GM12878 (cell line): Measurements from ENCODE around the gene SMTNL1. TPM values are rescaled to one million over a fixed set of nuclear protein-coding genes. Genes with fewer than 3 reads are reported as not detected.

Source experiments
- ATAC-seq: fragments of 200-7000 bp; cut with Tn5 transposase; 3 replicates; pipeline ENCODE4 v1.9.1; 2020; ENCODE audit warnings: mild to moderate bottlenecking, moderate library complexity
- BruUV-seq: library from RNA; stranded (reverse); fragments of 400-500 nt; replicated peaks from 2 replicates; lab custom pipeline; 2021; lab: Mats Ljungman, UMichigan
- CTCF ChIA-PET: fragments of 300-600 bp; sonication (Branson Sonifier 250); formaldehyde crosslinking; extraction: SDS; loops from one replicate; lab custom pipeline; 2021; ENCODE audit warnings: inconsistent platforms; lab: Yijun Ruan, JAX
- POLR2A ChIA-PET: fragments of 350-600 bp; formaldehyde crosslinking; extraction: SDS; loops from one replicate; lab custom pipeline; 2021; ENCODE audit warnings: inconsistent platforms; lab: Charles Lee
- RAD21 ChIA-PET: fragments of 300-600 bp; sonication (Branson Sonifier 250); formaldehyde crosslinking; loops from one replicate; lab custom pipeline; 2023; ENCODE audit warnings: antibody characterized with exemption; ENCODE audit not compliant: unreplicated experiment; lab: Charles Lee
- SMC1A ChIA-PET: fragments of 300-600 bp; sonication (Branson Sonifier 250); formaldehyde crosslinking; loops from one replicate; lab custom pipeline; 2023; ENCODE audit not compliant: unreplicated experiment, uncharacterized antibody; lab: Charles Lee
- DNase-seq: peaks from one replicate; pipeline ENCODE4 v3.0.0-alpha.2; 2011; ENCODE audit warnings: low read depth, low spot score
- FAIRE-seq: peaks from 3 replicates; lab custom pipeline; 2011; peaks lifted over from hg19 to GRCh38; lab: Jason Lieb, UNC
- H2AFZ ChIP-seq: 2 replicates; pipeline ENCODE4 v1.6.0; 2011; ENCODE audit warnings: low read depth, low read length, control low read depth; ENCODE audit not compliant: control insufficient read depth
- H3K27ac ChIP-seq: 2 replicates; pipeline ENCODE4 v1.5.1; 2011; ENCODE audit warnings: control low read depth; ENCODE audit not compliant: control insufficient read depth, insufficient read depth
- H3K27me3 ChIP-seq, 2 experiments: replicated peaks in 1 of 2; 2 replicates each; pipeline versions ENCODE4 v1.6.0 to v1.6.1; 2011; ENCODE audit warnings: low read length in 1 of 2; ENCODE audit not compliant: control insufficient read depth in 2 of 2, insufficient read depth in 2 of 2
- H3K36me3 ChIP-seq, 2 experiments: 2 replicates each; pipeline ENCODE4 v1.5.1; 2011; ENCODE audit warnings: low read length in 1 of 2; ENCODE audit not compliant: control insufficient read depth in 2 of 2, insufficient read depth in 2 of 2
- H3K4me1 ChIP-seq: 2 replicates; pipeline ENCODE4 v1.6.1; 2011; ENCODE audit warnings: mild to moderate bottlenecking, low read length, moderate library complexity, mixed read lengths; ENCODE audit not compliant: control insufficient read depth, insufficient read depth
- H3K4me2 ChIP-seq: 2 replicates; pipeline ENCODE4 v1.6.0; 2011; ENCODE audit warnings: control low read depth; ENCODE audit not compliant: control insufficient read depth, insufficient read depth
- H3K4me3 ChIP-seq: fragments of 200-600 bp; sonication (generic); 2 replicates; pipeline ENCODE4 v1.5.1; 2016
- H3K79me2 ChIP-seq: 2 replicates; pipeline ENCODE4 v1.6.0; 2011; ENCODE audit warnings: low read length; ENCODE audit not compliant: control insufficient read depth, insufficient read depth
- H3K9ac ChIP-seq: 2 replicates; pipeline ENCODE4 v1.8.0; 2011; ENCODE audit warnings: low read length, control low read depth, mixed read lengths; ENCODE audit not compliant: control insufficient read depth, insufficient read depth
- H3K9me3 ChIP-seq: replicated peaks from 3 replicates; pipeline ENCODE4 v1.5.1; 2011; ENCODE audit warnings: mild to moderate bottlenecking, low read length; ENCODE audit not compliant: control insufficient read depth, insufficient read depth
- H4K20me1 ChIP-seq: 2 replicates; pipeline ENCODE4 v1.6.0; 2011; ENCODE audit not compliant: control insufficient read depth, insufficient read depth
- LARP7 ChIP-seq: fragments of 450-650 bp; IDR thresholded peaks from 2 replicates; pipeline ENCODE4 v1.6.1; 2017; ENCODE audit warnings: mild to moderate bottlenecking
- SMARCA5 ChIP-seq: fragments of 450-650 bp; IDR thresholded peaks from 2 replicates; pipeline ENCODE4 v1.6.1; 2017; ENCODE audit warnings: mild to moderate bottlenecking
- WGBS: methylation state at CpG from one replicate; pipeline ENCODE4 v1.1.6; 2016; ENCODE audit warnings: low lambda C conversion rate; ENCODE audit not compliant: insufficient replicate concordance, insufficient coverage; ENCODE audit errors: missing lambda C conversion rate; 5-methylcytosine and 5-hydroxymethylcytosine counted together
- in situ Hi-C: fragments of 300-500 bp; cut with MboI; formaldehyde crosslinking; loops from 9 replicates; pipeline ENCODE4 v1.14.3; 2018; ENCODE audit warnings: mixed read lengths
- intact Hi-C: fragments of 100-400 bp; cut with micrococcal nuclease; formaldehyde crosslinking; loops from one replicate; pipeline ENCODE4 v1.14.2; 2022; ENCODE audit not compliant: unreplicated experiment
- polyA plus RNA-seq, 11 experiments: library from polyadenylated mRNA; depleted of rRNA in 4 of 11; unstranded in 6 of 11; stranded (reverse) in 5 of 11; fragments of >200 nt; fragmentation: Nextera tagmentation in 4 of 11; fragmentation: Illumina TruSeq in 1 of 11; extraction: Ambion mirVana in 4 of 11; extraction: Trizol in 1 of 11; gene quantifications; 1 replicate in 1 of 11; 2 replicates in 10 of 11; pipeline versions ENCODE4 v1.2.1 to v1.2.3, GENCODE V29; 2011 to 2016; ENCODE audit warnings: inconsistent platforms in 2 of 11, missing spikeins in 2 of 11, low read depth in 1 of 11
- total RNA-seq, 4 experiments: library from RNA; depleted of rRNA in 3 of 4; stranded (reverse); fragments of >200 nt in 3 of 4; fragmentation: Illumina TruSeq in 1 of 4; extraction: Trizol in 1 of 4; gene quantifications; 2 replicates each; pipeline versions ENCODE4 v1.2.1 to v1.2.3, GENCODE V29; 2013 to 2021
- TF ChIP-seq, protein P1 (sequence below): fragments of 150-350 bp; IDR thresholded peaks from 2 replicates; pipeline ENCODE4 v1.6.1; 2016; ENCODE audit warnings: low read depth, low read length

The SMTNL1 gene
- total and polyA plus RNA-seq, 10 of the 15 experiments (the other 5 are each of a cell fraction or from before 2014, with no cell fraction given): 0.06 to 0.17 (median 0.10) TPM; not detected in 7

GRCh38 chr11:57566905-57567514 lies 29.6 kb downstream of the SMTNL1 start:
- under 1% methylated on average over 13 of the region's 15 CpGs for WGBS
- H3K4me3 ChIP-seq: peak overlapping the region; percentile 100
- BruUV-seq: TSS peak; percentile 83
- FAIRE-seq: no peak
- TF ChIP-seq SMARCA5: peak; percentile 64; the same call in 1 of the 2 replicates
- peak; percentile 39; the same call in 1 of the 2 replicates for TF ChIP-seq LARP7
- TF ChIP-seq, protein P1, sequence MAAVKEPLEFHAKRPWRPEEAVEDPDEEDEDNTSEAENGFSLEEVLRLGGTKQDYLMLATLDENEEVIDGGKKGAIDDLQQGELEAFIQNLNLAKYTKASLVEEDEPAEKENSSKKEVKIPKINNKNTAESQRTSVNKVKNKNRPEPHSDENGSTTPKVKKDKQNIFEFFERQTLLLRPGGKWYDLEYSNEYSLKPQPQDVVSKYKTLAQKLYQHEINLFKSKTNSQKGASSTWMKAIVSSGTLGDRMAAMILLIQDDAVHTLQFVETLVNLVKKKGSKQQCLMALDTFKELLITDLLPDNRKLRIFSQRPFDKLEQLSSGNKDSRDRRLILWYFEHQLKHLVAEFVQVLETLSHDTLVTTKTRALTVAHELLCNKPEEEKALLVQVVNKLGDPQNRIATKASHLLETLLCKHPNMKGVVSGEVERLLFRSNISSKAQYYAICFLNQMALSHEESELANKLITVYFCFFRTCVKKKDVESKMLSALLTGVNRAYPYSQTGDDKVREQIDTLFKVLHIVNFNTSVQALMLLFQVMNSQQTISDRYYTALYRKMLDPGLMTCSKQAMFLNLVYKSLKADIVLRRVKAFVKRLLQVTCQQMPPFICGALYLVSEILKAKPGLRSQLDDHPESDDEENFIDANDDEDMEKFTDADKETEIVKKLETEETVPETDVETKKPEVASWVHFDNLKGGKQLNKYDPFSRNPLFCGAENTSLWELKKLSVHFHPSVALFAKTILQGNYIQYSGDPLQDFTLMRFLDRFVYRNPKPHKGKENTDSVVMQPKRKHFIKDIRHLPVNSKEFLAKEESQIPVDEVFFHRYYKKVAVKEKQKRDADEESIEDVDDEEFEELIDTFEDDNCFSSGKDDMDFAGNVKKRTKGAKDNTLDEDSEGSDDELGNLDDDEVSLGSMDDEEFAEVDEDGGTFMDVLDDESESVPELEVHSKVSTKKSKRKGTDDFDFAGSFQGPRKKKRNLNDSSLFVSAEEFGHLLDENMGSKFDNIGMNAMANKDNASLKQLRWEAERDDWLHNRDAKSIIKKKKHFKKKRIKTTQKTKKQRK: no peak
- H3K27me3 ChIP-seq: no peaks in the 10 kb centered on the region
- peaks cover 0 to 3% of the 10 kb centered on the region in 2 experiments; a peak in 1 of 4 replicates for H3K36me3 ChIP-seq
- DNase-seq: no peak
- CTCF ChIA-PET: interaction anchor here (0.8 to 9.2 kb wide), 20 partner anchors 19 to 719 kb away, joined by 3 to 319 read pairs (median 4); partner anchors contain the start of genes MED19, TIMM10 and TMX2
- peaks cover 49% of the 10 kb centered on the region for H3K79me2 ChIP-seq
- peak overlapping the region; percentile 72 for H3K9ac ChIP-seq
- H3K9me3 ChIP-seq: no peaks in the 10 kb centered on the region
- in situ Hi-C loops: loop anchor here (5.0 kb wide), 2 partner anchors 75 to 235 kb away; no protein-coding TSS in a partner anchor
- RAD21 ChIA-PET: interaction anchor here (0.6 to 3.2 kb wide), 9 partner anchors 20 to 234 kb away, joined by 3 to 83 read pairs (median 7); partner anchors contain the start of genes MED19 and SELENOH
- intact Hi-C loops: loop anchor here (1.0 to 10.0 kb wide), 5 partner anchors 19 to 218 kb away; partner anchors contain the start of genes MED19 and TMX2
- no peaks in the 10 kb centered on the region for H4K20me1 ChIP-seq
- H3K4me2 ChIP-seq: peak overlapping the region; percentile 92
- SMC1A ChIA-PET: interaction anchor here (0.7 to 2.6 kb wide), 8 partner anchors 19 to 234 kb away, joined by 3 to 32 read pairs (median 8); partner anchors contain the start of gene TIMM10
- peak overlapping the region; percentile 87 for H3K27ac ChIP-seq
- POLR2A ChIA-PET: no interaction called here
- H3K4me1 ChIP-seq: peaks cover 4% of the 10 kb centered on the region
- peak overlapping the region; percentile 56 for H2AFZ ChIP-seq
- ATAC-seq: peak; percentile 21
